ENCODE data around the gene SGCA. TPM values are rescaled to one million over a fixed set of nuclear protein-coding genes. Genes with fewer than 3 reads are reported as not detected.

The SGCA gene
- total and polyA plus RNA-seq, 5 donors from 2014 or later = not detected

GRCh38 chr17:50194140-50194933 lies 28.5 kb downstream of the SGCA start:
- Histone ChIP-seq H3K4me3 (ENCODE audit: low read depth, low read length) (no peak overlapping the region), H3K27ac (ENCODE audit: insufficient read depth, low read length, poor library complexity, severe bottlenecking) (no peak overlapping the region), H3K36me3 (ENCODE audit: control insufficient read depth, insufficient read depth, low read length) (no peaks in the 10 kb centered on the region), H3K9me3 (ENCODE audit: control insufficient read depth in 2 of 2, low read length in 2 of 2) (no peaks in the 10 kb centered on the region), H3K4me1 (ENCODE audit: control insufficient read depth, insufficient read depth, low read length, poor library complexity, severe bottlenecking) (peaks cover 1% of the 10 kb centered on the region), H3K27me3 (ENCODE audit: control insufficient read depth, insufficient read depth, low read length) (peaks cover 4% of the 10 kb centered on the region)
- Mint-ChIP-seq H3K4me3 (no peak overlapping the region), H3K27me3 (peaks cover 26% of the 10 kb centered on the region), H3K4me1 (peaks cover 0 to 7% (median 4%) of the 10 kb centered on the region in 4 donors), H3K36me3 (no peaks in the 10 kb centered on the region), H3K9me3 (no peaks in the 10 kb centered on the region), H3K27ac (no peak overlapping the region)
- ATAC-seq (ENCODE audit: low read depth in 2 of 2) (no peak), DNase-seq (no peak)

- Histone ChIP-seq H3K4me1 (ENCODE audit: control insufficient read depth, insufficient read depth, low read length, poor library complexity, severe bottlenecking) (peaks cover 10% of the 10 kb centered on the region), H3K27ac (ENCODE audit: insufficient read depth, low read length, poor library complexity, severe bottlenecking) (no peak overlapping the region), H3K9me3 (ENCODE audit: control insufficient read depth in 2 of 2, low read length in 2 of 2) (no peaks in the 10 kb centered on the region), H3K36me3 (ENCODE audit: control insufficient read depth, insufficient read depth, low read length) (no peaks in the 10 kb centered on the region), H3K27me3 (ENCODE audit: control insufficient read depth, insufficient read depth, low read length) (peaks cover 4% of the 10 kb centered on the region), H3K4me3 (ENCODE audit: low read depth, low read length) (no peak overlapping the region)
- Mint-ChIP-seq H3K4me3 (no peak overlapping the region), H3K27me3 (peaks cover 32% of the 10 kb centered on the region), H3K36me3 (no peaks in the 10 kb centered on the region), H3K4me1 (peaks cover 0 to 13% (median 7%) of the 10 kb centered on the region in 4 donors), H3K27ac (no peak overlapping the region), H3K9me3 (no peaks in the 10 kb centered on the region)
- no peak for DNase-seq
- ATAC-seq (ENCODE audit: low read depth in 2 of 2) = no peak
Observed at GRCh38 chr17:50194934-50195865, 29.4 kb downstream of the SGCA start.

GRCh38 chr17:50196036-50196435 lies 30.2 kb downstream of the SGCA start:
- no peak for DNase-seq

GRCh38 chr17:50196826-50197225 lies 31.0 kb downstream of the SGCA start:
- Histone ChIP-seq H3K9me3 (ENCODE audit: control insufficient read depth in 2 of 2, low read length in 2 of 2) (no peaks in the 10 kb centered on the region), H3K4me3 (ENCODE audit: low read depth, low read length) (no peak overlapping the region), H3K27me3 (ENCODE audit: control insufficient read depth, insufficient read depth, low read length) (peaks cover 4% of the 10 kb centered on the region), H3K36me3 (ENCODE audit: control insufficient read depth, insufficient read depth, low read length) (no peaks in the 10 kb centered on the region), H3K4me1 (ENCODE audit: control insufficient read depth, insufficient read depth, low read length, poor library complexity, severe bottlenecking) (peaks cover 21% of the 10 kb centered on the region), H3K27ac (ENCODE audit: insufficient read depth, low read length, poor library complexity, severe bottlenecking) (no peak overlapping the region)
- Mint-ChIP-seq H3K9me3 (no peaks in the 10 kb centered on the region), H3K27me3 (peaks cover 45% of the 10 kb centered on the region), H3K36me3 (no peaks in the 10 kb centered on the region), H3K4me1 (peaks cover 0 to 25% (median 14%) of the 10 kb centered on the region in 4 donors), H3K27ac (no peak overlapping the region), H3K4me3 (no peak overlapping the region)
- ATAC-seq (ENCODE audit: low read depth in 2 of 2) (no peak), DNase-seq (no peak)

More at GRCh38 chr17:50196036-50196435, 30.2 kb downstream of the SGCA start:
- Histone ChIP-seq H3K27me3 (ENCODE audit: control insufficient read depth, insufficient read depth, low read length) (peaks cover 4% of the 10 kb centered on the region), H3K9me3 (ENCODE audit: control insufficient read depth in 2 of 2, low read length in 2 of 2) (no peaks in the 10 kb centered on the region), H3K36me3 (ENCODE audit: control insufficient read depth, insufficient read depth, low read length) (no peaks in the 10 kb centered on the region), H3K4me3 (ENCODE audit: low read depth, low read length) (no peak overlapping the region), H3K27ac (ENCODE audit: insufficient read depth, low read length, poor library complexity, severe bottlenecking) (no peak overlapping the region), H3K4me1 (ENCODE audit: control insufficient read depth, insufficient read depth, low read length, poor library complexity, severe bottlenecking) (peaks cover 18% of the 10 kb centered on the region)
- no peak for ATAC-seq (ENCODE audit: low read depth in 2 of 2)
- Mint-ChIP-seq H3K4me3 (no peak overlapping the region), H3K27ac (no peak overlapping the region), H3K9me3 (no peaks in the 10 kb centered on the region), H3K4me1 (peaks cover 0 to 22% (median 13%) of the 10 kb centered on the region in 4 donors), H3K27me3 (peaks cover 40% of the 10 kb centered on the region), H3K36me3 (no peaks in the 10 kb centered on the region)

- Mint-ChIP-seq H3K36me3 (no peaks in the 10 kb centered on the region), H3K9me3 (peaks cover 0 to 2% (median 0%) of the 10 kb centered on the region in 7 donors), H3K4me1 (peaks cover 0 to 28% (median 17%) of the 10 kb centered on the region in 4 donors), H3K4me3 (peak overlapping the region in 2 of 4 donors; percentile 47 to 84), H3K27me3 (peaks cover 58% of the 10 kb centered on the region), H3K27ac (peak overlapping the region in 1 of 3 donors; percentile 39)
- H3K36me3 ChIP-seq (ENCODE audit: control insufficient read depth, insufficient read depth, low read length) = no peaks in the 10 kb centered on the region
- no peaks in the 10 kb centered on the region for H3K9me3 ChIP-seq (ENCODE audit: control insufficient read depth in 2 of 2, low read length in 2 of 2)
- peaks cover 10% of the 10 kb centered on the region for H3K27me3 ChIP-seq (ENCODE audit: control insufficient read depth, insufficient read depth, low read length)
- no peak for ATAC-seq (ENCODE audit: low read depth in 2 of 2)
- H3K4me3 ChIP-seq (ENCODE audit: low read depth, low read length) = no peak overlapping the region
- H3K4me1 ChIP-seq (ENCODE audit: control insufficient read depth, insufficient read depth, low read length, poor library complexity, severe bottlenecking) = peaks cover 21% of the 10 kb centered on the region
- H3K27ac ChIP-seq (ENCODE audit: insufficient read depth, low read length, poor library complexity, severe bottlenecking) = no peak overlapping the region
- DNase-seq = peak in 2 of 3 donors; percentile 36 to 63
Observed at GRCh38 chr17:50198026-50198669, 32.3 kb downstream of the SGCA start.

- H3K27me3 Mint-ChIP-seq = peaks cover 65% of the 10 kb centered on the region
- DNase-seq = no peak
- ATAC-seq (ENCODE audit: low read depth in 2 of 2) = no peak
- peak overlapping the region in 2 of 3 donors; percentile 83 to 87 for H3K27ac Mint-ChIP-seq
- H3K9me3 Mint-ChIP-seq = peaks cover 0 to 2% (median 0%) of the 10 kb centered on the region in 7 donors
- H3K4me3 Mint-ChIP-seq = peak overlapping the region in 1 of 4 donors; percentile 84
- no peak overlapping the region for H3K4me3 ChIP-seq (ENCODE audit: low read depth, low read length)
- H3K27ac ChIP-seq (ENCODE audit: insufficient read depth, low read length, poor library complexity, severe bottlenecking) = no peak overlapping the region
- H3K36me3 Mint-ChIP-seq = no peaks in the 10 kb centered on the region
- H3K27me3 ChIP-seq (ENCODE audit: control insufficient read depth, insufficient read depth, low read length) = peaks cover 10% of the 10 kb centered on the region
- H3K36me3 ChIP-seq (ENCODE audit: control insufficient read depth, insufficient read depth, low read length) = no peaks in the 10 kb centered on the region
- H3K4me1 ChIP-seq (ENCODE audit: control insufficient read depth, insufficient read depth, low read length, poor library complexity, severe bottlenecking) = peaks cover 21% of the 10 kb centered on the region
- H3K9me3 ChIP-seq (ENCODE audit: control insufficient read depth in 2 of 2, low read length in 2 of 2) = no peaks in the 10 kb centered on the region
- peaks cover 0 to 28% (median 17%) of the 10 kb centered on the region in 4 donors for H3K4me1 Mint-ChIP-seq
Observed at GRCh38 chr17:50199211-50199802, 33.5 kb downstream of the SGCA start.

All from CD4-positive, CD25-positive, alpha-beta regulatory T cell (primary cell).